ENCODE results near the gene FANK1.

DNA sequence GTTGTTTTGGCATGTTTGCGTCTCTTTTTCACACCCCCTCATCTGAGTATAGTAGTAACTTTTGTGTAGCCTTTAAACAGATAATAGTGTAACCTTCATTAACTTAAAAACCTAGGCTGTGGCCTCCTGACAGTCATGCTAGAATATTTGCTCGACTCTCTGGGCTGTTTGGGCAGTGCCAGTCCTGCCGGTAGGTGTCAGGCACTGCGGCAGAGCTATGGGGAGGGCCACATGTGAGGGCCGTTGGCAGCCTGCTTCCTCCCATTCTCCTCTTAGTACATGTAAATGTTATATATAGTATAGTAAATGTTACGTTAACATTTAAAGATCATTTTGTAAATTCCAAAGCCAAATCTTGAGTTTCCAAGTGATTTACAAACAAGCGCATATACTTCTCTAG lies 46.9 kb upstream of the FANK1 start:
- TF ChIP-seq CTCF (IDR thresholded peaks at IDR 0.05) = no peak
- TF ChIP-seq POLR2AphosphoS5 (IDR thresholded peaks at IDR 0.05) = no peak

Measured in upper lobe of left lung (tissue), 4 donors.